HG03060 (cell line): ENCODE results near the gene BABAM2.
"Not testable (repeated sequence)": the region's sequence is repeated elsewhere in the genome, so short reads cannot be mapped to it uniquely, and the experiment has no call there.

ENCODE experiments used
- ATAC-seq: cut with Tn5 transposase; IDR thresholded peaks from one replicate; pipeline ENCODE4 v1.9.1; 2021; ENCODE audit warnings: low read depth, moderate number of reproducible peaks; ENCODE audit not compliant: unreplicated experiment

The BABAM2 gene

GRCh38 chr2:28224648-28225472, 334.3 kb downstream of the BABAM2 start:
- ATAC-seq: no peak

- ATAC-seq: no peak
Measured at GRCh38 chr2:28225473-28226080, 335.0 kb downstream of the BABAM2 start.

- ATAC-seq: no peak
Measured at GRCh38 chr2:28226558-28226957, 336.0 kb downstream of the BABAM2 start.

GRCh38 chr2:28227498-28227897, 337.0 kb downstream of the BABAM2 start:
- no peak for ATAC-seq

- no peak for ATAC-seq
Measured at GRCh38 chr2:28228434-28228995, 338.0 kb downstream of the BABAM2 start.

GRCh38 chr2:28231110-28231631, 340.6 kb downstream of the BABAM2 start:
- no peak for ATAC-seq

GRCh38 chr2:28232295-28232694, 341.8 kb downstream of the BABAM2 start:
- ATAC-seq: no peak

- no peak for ATAC-seq
Measured at GRCh38 chr2:28233164-28233676, 342.7 kb downstream of the BABAM2 start.

GRCh38 chr2:28234807-28235206, 344.3 kb downstream of the BABAM2 start:
- ATAC-seq: no peak

GRCh38 chr2:28239207-28239606, 348.7 kb downstream of the BABAM2 start:
- no peak for ATAC-seq

- no peak for ATAC-seq
Measured at GRCh38 chr2:28240937-28241336, 350.4 kb downstream of the BABAM2 start.

- no peak for ATAC-seq
Measured at GRCh38 chr2:28247290-28247689, 356.8 kb downstream of the BABAM2 start.

GRCh38 chr2:28247734-28248133, 357.2 kb downstream of the BABAM2 start:
- no peak for ATAC-seq

GRCh38 chr2:28248511-28248910, 358.0 kb downstream of the BABAM2 start:
- no peak for ATAC-seq

- ATAC-seq: no peak
Measured at GRCh38 chr2:28250006-28250405, 359.5 kb downstream of the BABAM2 start.

- no peak for ATAC-seq
Measured at GRCh38 chr2:28251337-28251736, 360.8 kb downstream of the BABAM2 start.

- ATAC-seq: peak; percentile 77
Measured at GRCh38 chr2:28252311-28252710, 361.8 kb downstream of the BABAM2 start.

- no peak for ATAC-seq
Measured at GRCh38 chr2:28253543-28253942, 363.0 kb downstream of the BABAM2 start.

GRCh38 chr2:28255231-28255630, 364.7 kb downstream of the BABAM2 start:
- not testable (repeated sequence) for ATAC-seq

- no peak for ATAC-seq
Measured at GRCh38 chr2:28257182-28257581, 366.7 kb downstream of the BABAM2 start.

- not testable (repeated sequence) for ATAC-seq
Measured at GRCh38 chr2:28259226-28259625, 368.7 kb downstream of the BABAM2 start.
